Mesendoderm (in vitro differentiated cells): ENCODE measurements around the gene KIF16B.
"Not testable (repeated sequence)": the region's sequence is repeated elsewhere in the genome, so short reads cannot be mapped to it uniquely, and the experiment has no call there.

ENCODE experiments used
- DNase-seq: peaks from one replicate; pipeline ENCODE4 v3.0.0; 2013
- H2AK5ac ChIP-seq: 2 replicates; pipeline ENCODE4 v1.6.1; 2013; ENCODE audit warnings: low read length, inconsistent platforms
- H2BK120ac ChIP-seq: 2 replicates; pipeline ENCODE4 v1.6.1; 2013; ENCODE audit warnings: low read depth, mild to moderate bottlenecking, low read length, moderate library complexity, mixed read lengths
- H2BK15ac ChIP-seq: replicated peaks from 2 replicates; pipeline ENCODE4 v1.6.1; 2013; ENCODE audit warnings: low read depth, mild to moderate bottlenecking, moderate library complexity
- H2BK5ac ChIP-seq: 2 replicates; pipeline ENCODE4 v1.6.1; 2013; ENCODE audit warnings: low read length, inconsistent platforms
- H3K18ac ChIP-seq: 2 replicates; pipeline ENCODE4 v1.6.1; 2013; ENCODE audit warnings: mild to moderate bottlenecking, low read length, mixed read lengths
- H3K23ac ChIP-seq: one replicate; pipeline ENCODE4 v1.6.1; 2013; ENCODE audit warnings: low read length
- H3K27ac ChIP-seq: 2 replicates; pipeline ENCODE4 v1.5.1; 2013; ENCODE audit warnings: low read depth, mild to moderate bottlenecking, inconsistent platforms, low read length, moderate library complexity
- H3K27me3 ChIP-seq: 2 replicates; pipeline ENCODE4 v1.6.1; 2013; ENCODE audit warnings: low read length, control low read depth, mild to moderate bottlenecking, inconsistent platforms; ENCODE audit not compliant: insufficient read depth, poor library complexity
- H3K36me3 ChIP-seq: 2 replicates; pipeline ENCODE4 v1.6.1; 2013; ENCODE audit warnings: low read length, inconsistent platforms; ENCODE audit not compliant: control insufficient read depth, insufficient read depth
- H3K4ac ChIP-seq: one replicate; pipeline ENCODE4 v1.6.1; 2013; ENCODE audit warnings: low read depth, mild to moderate bottlenecking, low read length, moderate library complexity
- H3K4me1 ChIP-seq: 2 replicates; pipeline ENCODE4 v1.6.1; 2013; ENCODE audit warnings: low read depth, low read length, inconsistent platforms; ENCODE audit not compliant: control insufficient read depth
- H3K4me2 ChIP-seq: 2 replicates; pipeline ENCODE4 v1.6.1; 2013; ENCODE audit warnings: low read length
- H3K4me3 ChIP-seq: 2 replicates; pipeline ENCODE4 v1.5.1; 2013; ENCODE audit warnings: mild to moderate bottlenecking, low read length
- H3K56ac ChIP-seq: one replicate; pipeline ENCODE4 v1.6.1; 2013; ENCODE audit warnings: low read length
- H3K79me1 ChIP-seq: 2 replicates; pipeline ENCODE4 v1.6.1; 2013; ENCODE audit warnings: low read length, inconsistent platforms
- H3K79me2 ChIP-seq: 2 replicates; pipeline ENCODE4 v1.6.1; 2013; ENCODE audit warnings: mild to moderate bottlenecking, low read length; ENCODE audit not compliant: control insufficient read depth, insufficient read depth
- H3K9ac ChIP-seq: 2 replicates; pipeline ENCODE4 v1.6.1; 2013; ENCODE audit warnings: low read length, inconsistent platforms
- H4K5ac ChIP-seq: one replicate; pipeline ENCODE4 v1.6.1; 2013; ENCODE audit warnings: low read length
- H4K8ac ChIP-seq: one replicate; pipeline ENCODE4 v1.6.1; 2013; ENCODE audit warnings: low read depth, mild to moderate bottlenecking, control low read depth, low read length, moderate library complexity
- WGBS: extraction: QIAGEN DNeasy Blood & Tissue Kit; methylation state at CpG from one replicate; pipeline ENCODE4 v1.1.7; 2013; ENCODE audit warnings: low lambda C conversion rate, missing lambda C conversion rate; ENCODE audit not compliant: insufficient coverage; ENCODE audit errors: extremely low coverage; 5-methylcytosine and 5-hydroxymethylcytosine counted together

Gene KIF16B

DNA sequence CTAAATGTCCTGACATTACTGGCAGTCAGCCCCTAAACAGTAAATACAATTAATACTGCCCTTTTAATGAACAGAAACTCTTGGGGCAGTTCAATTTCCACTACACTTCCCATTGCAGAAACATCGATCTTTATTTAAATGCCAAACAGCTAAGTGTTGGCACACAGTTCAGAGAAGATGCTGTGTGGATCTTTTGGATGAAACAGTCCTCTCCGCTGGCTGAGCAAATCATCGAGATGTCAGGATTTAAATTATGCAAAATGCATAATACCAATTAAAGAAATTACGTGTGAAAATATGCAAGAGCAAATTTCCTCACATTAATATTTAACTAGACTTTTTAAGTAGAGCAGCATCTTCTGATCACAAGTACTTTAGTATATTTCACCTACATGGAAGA is 132.6 kb downstream of the KIF16B start:
- Histone ChIP-seq H3K36me3 (no peaks in the 10 kb centered on the region), H2BK120ac (no peak overlapping the region), H4K8ac (no peak overlapping the region), H3K4ac (no peak overlapping the region), H3K4me3 (no peak overlapping the region), H3K27me3 (no peaks in the 10 kb centered on the region), H2BK5ac (no peak overlapping the region), H3K27ac (no peak overlapping the region), H3K4me1 (no peaks in the 10 kb centered on the region), H2AK5ac (no peak overlapping the region), H3K79me1 (no peaks in the 10 kb centered on the region), H3K23ac (no peak overlapping the region), H3K79me2 (no peaks in the 10 kb centered on the region), H4K5ac (no peak overlapping the region), H3K9ac (no peak overlapping the region), H3K4me2 (no peak overlapping the region), H3K56ac (no peak overlapping the region), H3K18ac (no peak overlapping the region), H2BK15ac (no peak overlapping the region)
- no peak for DNase-seq
- WGBS, result no CpG with 5 or more reads among the region's 4 CpGs

DNA sequence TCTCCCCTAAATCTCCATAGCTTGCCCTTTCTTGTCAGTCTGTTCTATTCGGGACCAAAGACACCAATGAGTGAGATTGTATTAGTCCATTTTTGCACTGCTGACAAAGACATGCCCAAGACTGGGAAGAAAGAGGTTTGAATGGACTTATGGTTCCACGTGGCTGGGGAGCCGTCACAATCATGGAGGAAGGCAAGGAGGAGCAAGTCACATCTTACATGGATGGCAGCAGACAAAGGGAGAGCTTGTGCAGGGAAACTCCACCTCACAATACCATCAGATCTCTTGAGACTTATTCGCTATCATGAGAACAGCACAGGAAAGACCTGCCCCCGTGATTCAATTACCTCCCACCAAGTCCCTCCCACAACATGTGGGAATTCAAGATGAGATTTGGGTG is 133.7 kb downstream of the KIF16B start:
- H3K4ac ChIP-seq, H3K18ac ChIP-seq, H3K4me3 ChIP-seq, H2BK15ac ChIP-seq, H3K27me3 ChIP-seq, H2BK120ac ChIP-seq, H3K27ac ChIP-seq, H3K79me2 ChIP-seq, H3K56ac ChIP-seq, DNase-seq, H3K9ac ChIP-seq, H3K4me1 ChIP-seq, H3K36me3 ChIP-seq, H3K4me2 ChIP-seq, H2BK5ac ChIP-seq, H2AK5ac ChIP-seq, H3K23ac ChIP-seq, H4K8ac ChIP-seq, H3K79me1 ChIP-seq, H4K5ac ChIP-seq: not testable (repeated sequence)
- WGBS, result no CpG with 5 or more reads among the region's 5 CpGs

DNA sequence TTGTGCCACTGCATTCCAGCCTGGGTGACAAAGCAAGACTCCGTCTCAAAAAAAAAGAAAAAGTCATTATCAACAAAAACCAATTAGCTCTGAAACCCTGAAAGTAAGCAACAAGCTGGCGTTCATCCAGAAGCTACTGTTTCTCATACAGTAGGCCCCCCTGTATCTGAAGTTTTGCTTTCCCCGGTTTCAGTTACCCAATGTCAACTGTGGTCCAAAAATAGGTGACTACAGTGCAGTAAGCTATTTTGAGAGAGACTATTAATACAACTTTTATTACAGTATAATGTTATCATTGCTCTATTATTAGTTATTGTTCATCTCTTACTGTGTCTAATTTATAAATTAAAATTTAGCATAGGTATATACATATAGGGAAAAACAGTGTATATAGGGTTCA is 135.1 kb downstream of the KIF16B start:
- Histone ChIP-seq H3K79me2 (no peaks in the 10 kb centered on the region), H2BK5ac (no peak overlapping the region), H3K56ac (no peak overlapping the region), H3K4me1 (no peaks in the 10 kb centered on the region), H3K18ac (no peak overlapping the region), H3K9ac (no peak overlapping the region), H2BK15ac (no peak overlapping the region), H3K27me3 (no peaks in the 10 kb centered on the region), H4K8ac (no peak overlapping the region), H3K4me3 (no peak overlapping the region), H3K79me1 (no peaks in the 10 kb centered on the region), H3K36me3 (no peaks in the 10 kb centered on the region), H3K4me2 (no peak overlapping the region), H3K27ac (no peak overlapping the region), H2BK120ac (no peak overlapping the region), H4K5ac (no peak overlapping the region), H2AK5ac (no peak overlapping the region), H3K23ac (no peak overlapping the region), H3K4ac (no peak overlapping the region)
- no CpG with 5 or more reads among the region's 3 CpGs for WGBS
- DNase-seq, result no peak

DNA sequence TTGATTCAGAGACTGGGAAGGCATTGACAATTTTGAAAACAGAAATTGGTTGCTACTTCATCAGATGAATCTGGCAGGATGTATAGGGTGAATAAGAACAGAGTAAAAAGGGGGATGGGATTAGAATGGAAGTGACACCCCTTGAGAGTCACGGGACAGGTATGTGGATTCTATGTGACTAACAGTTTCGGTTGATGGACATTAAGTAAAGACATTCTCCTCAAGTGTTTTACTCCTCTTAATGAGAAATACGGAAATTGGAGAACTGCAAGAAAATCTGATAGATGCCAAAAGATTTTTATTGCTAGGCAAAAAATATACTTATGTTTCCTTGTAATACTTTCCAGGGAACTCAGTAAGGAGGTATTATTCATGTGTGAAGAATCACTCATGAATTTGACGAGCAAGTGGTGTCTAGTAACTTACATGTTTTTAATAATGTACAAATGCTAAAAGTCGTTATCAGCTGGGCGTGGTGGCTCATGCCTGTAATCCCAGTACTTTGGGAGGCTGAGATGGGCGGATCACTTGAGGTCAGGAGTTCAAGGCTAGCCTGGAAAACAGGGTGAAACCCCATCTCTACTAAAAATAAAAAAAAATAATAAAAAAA is 135.8 kb downstream of the KIF16B start:
- WGBS, result no CpG with 5 or more reads among the region's 7 CpGs
- Histone ChIP-seq H3K4me2 (no peak overlapping the region), H3K56ac (no peak overlapping the region), H3K9ac (no peak overlapping the region), H3K4me3 (no peak overlapping the region), H3K23ac (no peak overlapping the region), H3K36me3 (no peaks in the 10 kb centered on the region), H3K4ac (no peak overlapping the region), H2BK5ac (no peak overlapping the region), H3K27ac (no peak overlapping the region), H3K18ac (no peak overlapping the region), H2BK15ac (no peak overlapping the region), H2BK120ac (no peak overlapping the region), H4K8ac (no peak overlapping the region), H4K5ac (no peak overlapping the region), H3K79me2 (no peaks in the 10 kb centered on the region), H3K79me1 (no peaks in the 10 kb centered on the region), H3K27me3 (no peaks in the 10 kb centered on the region), H2AK5ac (no peak overlapping the region), H3K4me1 (no peaks in the 10 kb centered on the region)
- DNase-seq, result no peak

DNA sequence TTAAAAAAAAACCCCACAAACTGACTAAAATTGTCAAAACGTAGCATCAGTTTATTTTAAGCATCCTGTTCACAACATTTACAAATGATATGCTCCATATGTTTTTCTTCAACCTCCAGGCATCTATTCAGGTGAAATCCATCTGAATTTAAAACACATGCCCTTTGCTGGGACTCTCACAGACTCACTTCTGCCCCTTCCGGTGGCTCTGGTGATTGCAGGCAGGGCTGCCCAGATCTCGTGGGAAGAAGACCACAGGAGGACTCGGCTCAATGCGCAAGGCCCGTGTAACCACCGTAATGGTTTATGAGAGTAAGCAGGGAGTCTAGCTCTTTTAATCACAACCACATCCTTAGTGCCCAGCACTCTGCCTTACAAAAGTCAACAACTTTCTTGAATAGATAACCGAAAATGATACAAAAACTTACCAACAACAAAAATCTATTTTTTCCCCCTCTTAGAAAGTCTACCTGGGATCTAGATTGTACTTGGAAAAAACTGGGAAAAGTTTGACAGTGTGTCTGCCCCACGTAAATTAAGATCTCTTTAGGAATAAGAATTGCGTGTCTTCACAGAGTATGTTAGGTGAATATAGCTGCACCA is 139.1 kb downstream of the KIF16B start:
- H3K79me1 ChIP-seq, result no peaks in the 10 kb centered on the region
- no peak overlapping the region for H2BK15ac ChIP-seq
- no peak overlapping the region for H3K4me2 ChIP-seq
- WGBS, result no CpG with 5 or more reads among the region's 10 CpGs
- H3K18ac ChIP-seq, result no peak overlapping the region
- H2BK5ac ChIP-seq, result no peak overlapping the region
- H2BK120ac ChIP-seq, result no peak overlapping the region
- no peak overlapping the region for H3K56ac ChIP-seq
- H3K4me1 ChIP-seq, result no peaks in the 10 kb centered on the region
- H3K4ac ChIP-seq, result no peak overlapping the region
- no peak overlapping the region for H2AK5ac ChIP-seq
- H3K27ac ChIP-seq, result no peak overlapping the region
- H4K8ac ChIP-seq, result no peak overlapping the region
- no peak overlapping the region for H3K4me3 ChIP-seq
- peak; percentile 81 for DNase-seq
- no peaks in the 10 kb centered on the region for H3K36me3 ChIP-seq
- H3K9ac ChIP-seq, result no peak overlapping the region
- no peak overlapping the region for H4K5ac ChIP-seq
- H3K23ac ChIP-seq, result no peak overlapping the region
- no peaks in the 10 kb centered on the region for H3K27me3 ChIP-seq
- no peaks in the 10 kb centered on the region for H3K79me2 ChIP-seq

DNA sequence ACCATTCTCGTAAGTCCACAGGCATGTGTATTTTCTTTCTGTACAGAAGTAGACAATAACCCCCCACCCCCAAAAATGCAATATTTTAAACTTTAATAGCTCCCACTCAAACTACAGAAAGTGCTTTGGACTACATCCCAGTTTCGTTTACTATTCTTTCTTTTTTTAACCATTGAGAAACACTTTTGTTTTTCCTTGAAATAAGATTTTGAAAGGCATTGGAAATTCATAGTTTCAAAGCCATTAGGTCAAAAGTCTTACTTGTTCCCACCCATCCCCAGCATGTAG is 140.0 kb downstream of the KIF16B start:
- Histone ChIP-seq H2BK5ac (no peak overlapping the region), H3K4ac (no peak overlapping the region), H3K79me1 (no peaks in the 10 kb centered on the region), H3K4me1 (no peaks in the 10 kb centered on the region), H2BK15ac (no peak overlapping the region), H3K23ac (no peak overlapping the region), H3K27ac (no peak overlapping the region), H3K4me3 (no peak overlapping the region), H3K79me2 (no peaks in the 10 kb centered on the region), H4K8ac (no peak overlapping the region), H3K56ac (no peak overlapping the region), H3K4me2 (no peak overlapping the region), H4K5ac (no peak overlapping the region), H2BK120ac (no peak overlapping the region), H2AK5ac (no peak overlapping the region), H3K27me3 (no peaks in the 10 kb centered on the region), H3K36me3 (no peaks in the 10 kb centered on the region), H3K9ac (no peak overlapping the region), H3K18ac (no peak overlapping the region)
- WGBS, result no CpG with 5 or more reads among the region's 2 CpGs
- no peak for DNase-seq
